ENCODE data around the gene CTCFL. TPM values are rescaled to one million over a fixed set of nuclear protein-coding genes. Genes with fewer than 3 reads are reported as not detected.
A peak's percentile ranks its signal among the peaks of the same experiment; 100 is the strongest.

The CTCFL gene
- polyA plus RNA-seq, 3 donors from 2014 or later: not detected

DNA sequence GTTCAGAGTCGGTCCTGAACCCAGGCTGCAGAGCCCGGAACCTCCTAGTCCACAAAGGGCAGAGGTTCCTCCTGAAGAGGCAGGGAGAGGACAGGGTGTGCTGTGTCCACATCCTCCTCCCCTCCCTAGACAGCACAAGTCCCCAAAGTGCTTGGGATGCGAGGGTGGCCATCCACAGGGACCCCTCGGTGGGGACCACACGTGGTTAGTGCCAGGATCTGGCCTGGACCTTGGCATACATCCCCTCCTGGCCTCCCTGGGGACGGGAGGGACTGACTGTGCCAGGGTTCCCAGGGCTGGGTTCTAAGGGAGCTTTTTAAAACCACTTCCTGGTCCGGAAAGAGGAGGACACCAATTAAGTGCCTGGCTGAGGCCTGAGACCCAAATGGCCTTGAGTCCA lies 63.2 kb downstream of the CTCFL start:
- DNase-seq: no peak
- H3K4me3 Mint-ChIP-seq: no peak overlapping the region
- H3K27ac Mint-ChIP-seq: peak overlapping the region in 1 of 6 donors; percentile 12
- H3K27me3 Mint-ChIP-seq (ENCODE audit: low read depth in 3 of 3): peaks cover 1 to 6% (median 3%) of the 10 kb centered on the region in 3 donors
- no peaks in the 10 kb centered on the region for H3K4me1 Mint-ChIP-seq
- H3K9me3 Mint-ChIP-seq: no peaks in the 10 kb centered on the region
- H3K36me3 Mint-ChIP-seq: no peaks in the 10 kb centered on the region

DNA sequence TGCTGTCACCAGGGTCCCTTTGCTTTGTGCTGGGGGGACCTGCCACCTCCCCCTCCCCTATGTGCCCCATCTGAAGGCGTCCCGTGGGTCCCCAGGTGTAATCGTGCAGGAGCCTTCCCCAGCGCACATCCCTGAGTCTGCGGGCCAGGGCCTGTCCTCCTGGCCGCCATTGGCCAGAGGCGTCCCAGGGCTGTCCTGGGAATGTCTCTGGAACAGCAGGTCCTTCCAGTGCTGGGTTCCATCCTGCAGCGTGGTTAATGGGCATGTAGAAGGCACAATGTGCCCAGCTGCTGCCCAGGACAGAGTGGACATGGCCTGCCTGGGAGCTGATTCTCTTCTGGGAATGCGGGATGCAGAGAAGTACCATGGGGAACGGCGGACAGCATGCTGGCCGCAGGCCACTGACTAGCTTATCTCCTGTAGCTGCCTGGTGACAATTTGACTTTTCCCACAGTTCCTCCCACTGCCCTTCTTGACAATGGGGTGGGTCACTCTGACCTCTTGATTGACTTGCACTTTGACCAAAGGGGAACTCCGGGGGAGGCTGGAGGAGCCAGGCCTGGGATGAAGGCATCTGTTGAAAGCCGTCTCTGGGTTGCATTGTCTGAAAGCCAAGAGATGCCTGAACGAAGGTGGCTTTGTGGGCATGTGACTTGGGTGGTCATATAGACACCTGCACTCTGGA lies 64.0 kb downstream of the CTCFL start:
- no peak overlapping the region for H3K27ac Mint-ChIP-seq
- no peak overlapping the region for H3K4me3 Mint-ChIP-seq
- H3K4me1 Mint-ChIP-seq: no peaks in the 10 kb centered on the region

DNA sequence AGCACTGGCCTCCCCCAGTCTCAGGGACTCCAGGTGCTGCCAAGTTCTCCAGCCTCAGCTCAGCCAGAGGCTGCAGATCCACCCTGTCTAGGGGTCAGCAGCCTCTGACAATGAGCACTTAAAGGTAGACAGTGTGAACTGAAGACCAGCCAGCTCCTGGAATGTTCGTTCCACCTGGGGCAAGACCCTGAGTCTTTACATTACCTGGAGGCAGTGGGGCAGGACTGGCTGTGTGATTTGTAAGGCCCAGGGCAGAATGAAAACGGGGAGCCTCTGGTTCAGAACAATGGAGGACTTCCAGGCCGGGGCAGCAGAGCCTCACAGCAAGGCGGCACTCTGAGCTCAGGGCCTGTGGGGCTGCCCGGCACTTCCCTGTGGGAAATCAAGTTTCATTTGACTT lies 65.0 kb downstream of the CTCFL start:
- Mint-ChIP-seq H3K4me1 (no peaks in the 10 kb centered on the region), H3K4me3 (no peak overlapping the region), H3K27ac (no peak overlapping the region), H3K36me3 (no peaks in the 10 kb centered on the region), H3K9me3 (no peaks in the 10 kb centered on the region), H3K27me3 (ENCODE audit: low read depth in 3 of 3) (peaks cover 2 to 4% (median 3%) of the 10 kb centered on the region in 3 donors)
- no peak for DNase-seq

More for the DNA sequence above, 64.0 kb downstream of the CTCFL start:
- DNase-seq: no peak
- Mint-ChIP-seq H3K9me3 (no peaks in the 10 kb centered on the region), H3K36me3 (no peaks in the 10 kb centered on the region), H3K27me3 (ENCODE audit: low read depth in 3 of 3) (peaks cover 3 to 6% (median 3%) of the 10 kb centered on the region in 3 donors)

DNA sequence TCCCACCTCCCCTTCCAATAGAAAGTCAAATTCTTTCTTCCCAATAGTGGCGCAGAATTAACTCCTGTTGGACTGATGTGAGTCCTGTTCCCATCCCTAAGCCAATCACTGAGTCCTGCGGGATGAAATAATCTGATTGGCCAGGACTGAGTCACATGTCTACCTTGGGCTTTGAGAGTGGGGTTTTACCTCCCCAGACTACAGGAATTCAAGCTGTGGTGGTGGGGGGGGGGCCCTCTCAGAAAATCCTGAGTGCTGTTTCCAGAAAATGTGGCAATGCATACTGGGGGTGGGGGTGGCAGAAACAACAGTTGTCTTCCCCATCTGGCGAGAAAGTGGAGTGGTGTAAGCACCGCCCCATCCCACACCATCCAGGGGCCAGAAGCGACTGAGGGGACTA lies 65.7 kb downstream of the CTCFL start:
- peaks cover 0 to 1% of the 10 kb centered on the region in 2 donors for H3K4me1 Mint-ChIP-seq
- no peak overlapping the region for H3K27ac Mint-ChIP-seq
- H3K4me3 Mint-ChIP-seq: no peak overlapping the region
- H3K36me3 Mint-ChIP-seq: no peaks in the 10 kb centered on the region
- no peak for DNase-seq
- H3K27me3 Mint-ChIP-seq (ENCODE audit: low read depth in 3 of 3): peaks cover 0 to 3% (median 2%) of the 10 kb centered on the region in 3 donors
- H3K9me3 Mint-ChIP-seq: no peaks in the 10 kb centered on the region

DNA sequence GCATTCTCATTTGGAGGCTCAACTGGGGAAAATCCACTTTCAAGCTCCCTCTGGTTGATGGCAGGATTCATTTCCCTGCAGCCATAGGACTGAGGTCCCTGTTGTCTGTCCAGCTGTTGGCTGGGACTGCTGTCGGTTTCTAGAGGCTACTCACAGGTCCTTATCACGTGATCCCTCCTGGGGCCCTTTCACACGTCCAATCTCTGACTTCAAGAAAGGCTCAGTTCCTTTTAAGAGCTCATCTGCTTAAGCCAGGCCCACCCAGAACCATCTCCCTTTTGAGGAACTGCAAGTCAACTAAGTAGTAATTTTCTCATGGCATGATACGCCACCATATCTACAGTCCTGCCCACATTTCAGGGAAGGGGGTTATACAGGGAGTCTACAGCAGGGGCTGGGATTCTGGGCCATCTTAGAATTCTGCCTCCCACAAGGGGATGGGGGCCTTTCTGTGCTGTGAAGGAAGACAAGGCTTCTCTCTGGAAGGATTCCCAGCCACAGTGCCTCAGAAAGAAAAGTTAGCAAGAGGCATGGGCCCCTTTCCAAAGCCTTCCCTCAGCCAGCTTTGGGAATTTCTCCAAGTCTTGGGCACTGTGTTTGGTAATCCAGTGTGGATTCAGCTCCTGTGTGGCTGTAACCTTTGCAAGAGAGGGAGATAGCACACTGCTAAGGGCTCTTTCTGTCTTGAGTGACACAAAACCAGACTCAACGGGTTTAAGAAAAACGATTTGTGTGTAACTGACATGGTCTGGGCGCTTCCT lies 66.4 kb downstream of the CTCFL start:
- Mint-ChIP-seq H3K4me3 (no peak overlapping the region), H3K9me3 (no peaks in the 10 kb centered on the region), H3K36me3 (no peaks in the 10 kb centered on the region), H3K4me1 (peaks cover 0 to 2% of the 10 kb centered on the region in 2 donors), H3K27me3 (ENCODE audit: low read depth in 3 of 3) (peaks cover 0 to 4% (median 2%) of the 10 kb centered on the region in 3 donors), H3K27ac (peak overlapping the region in 1 of 6 donors; percentile 9)
- no peak for DNase-seq

DNA sequence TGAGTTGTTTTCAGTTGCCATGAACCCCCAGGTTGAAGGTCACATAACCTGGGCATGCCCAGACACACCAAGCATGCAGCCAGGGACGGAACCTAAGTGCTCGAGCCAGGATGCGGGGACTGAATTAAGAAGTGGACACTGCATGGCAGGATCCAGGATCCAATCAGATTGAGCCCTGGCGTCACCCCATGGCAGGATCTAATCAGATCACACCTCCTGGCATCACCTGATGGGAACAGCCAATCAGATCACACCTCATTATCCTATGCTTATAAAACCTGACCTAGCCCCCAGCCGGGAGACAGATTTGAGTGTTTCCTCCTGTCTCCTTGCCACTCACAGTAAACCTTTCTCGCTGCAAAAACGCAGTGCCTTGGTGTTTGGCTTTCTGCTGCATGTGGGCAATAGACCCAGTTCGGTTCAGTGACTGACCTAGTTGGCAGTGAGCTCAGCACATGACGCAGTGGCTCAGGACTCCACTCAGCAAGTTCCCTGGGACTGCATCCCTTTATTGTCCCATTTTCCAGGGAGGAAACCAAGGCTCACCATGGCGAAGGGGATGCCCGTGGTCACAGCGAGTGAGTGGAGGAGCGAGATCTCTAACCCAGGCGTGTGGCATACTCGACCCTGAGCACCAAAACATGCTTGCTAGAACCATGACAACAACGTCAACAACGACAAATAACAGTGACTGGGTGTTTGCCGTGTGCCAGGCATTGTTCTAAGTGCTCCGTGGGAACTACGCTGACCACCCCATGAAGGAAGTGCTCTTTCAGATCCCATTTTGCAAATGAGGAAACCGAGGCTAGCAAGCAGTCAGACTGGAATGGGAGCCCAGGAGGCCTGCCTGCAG lies 67.5 kb downstream of the CTCFL start:
- Mint-ChIP-seq H3K27ac (no peak overlapping the region), H3K27me3 (ENCODE audit: low read depth in 3 of 3) (peaks cover 0 to 5% (median 2%) of the 10 kb centered on the region in 3 donors), H3K36me3 (no peaks in the 10 kb centered on the region), H3K4me3 (no peak overlapping the region), H3K9me3 (no peaks in the 10 kb centered on the region), H3K4me1 (peaks cover 6 to 8% of the 10 kb centered on the region in 2 donors)
- DNase-seq: no peak

DNA sequence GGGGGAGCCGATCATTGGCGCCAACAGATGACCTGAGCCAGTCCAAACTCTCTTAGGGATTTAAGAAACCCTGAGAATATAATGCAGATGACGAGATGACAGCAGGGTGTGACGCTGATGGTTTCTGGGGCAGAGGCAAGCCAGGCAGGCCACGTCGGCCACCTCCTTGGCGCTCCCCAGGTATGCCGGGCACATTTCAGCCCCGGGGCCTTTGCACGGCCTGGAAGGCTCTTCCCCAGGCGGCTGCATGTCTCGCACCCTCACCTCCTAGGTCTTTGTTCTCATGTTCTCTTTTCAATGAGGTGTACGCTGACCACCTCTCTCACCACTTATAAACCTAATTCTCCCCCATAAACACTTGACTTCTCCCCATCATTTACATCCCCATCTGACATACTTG lies 68.8 kb downstream of the CTCFL start:
- Mint-ChIP-seq H3K36me3 (no peaks in the 10 kb centered on the region), H3K4me1 (peaks cover 19 to 22% of the 10 kb centered on the region in 2 donors), H3K9me3 (no peaks in the 10 kb centered on the region), H3K27ac (no peak overlapping the region), H3K27me3 (ENCODE audit: low read depth in 3 of 3) (peaks cover 2 to 4% (median 2%) of the 10 kb centered on the region in 3 donors), H3K4me3 (no peak overlapping the region)
- DNase-seq: no peak

DNA sequence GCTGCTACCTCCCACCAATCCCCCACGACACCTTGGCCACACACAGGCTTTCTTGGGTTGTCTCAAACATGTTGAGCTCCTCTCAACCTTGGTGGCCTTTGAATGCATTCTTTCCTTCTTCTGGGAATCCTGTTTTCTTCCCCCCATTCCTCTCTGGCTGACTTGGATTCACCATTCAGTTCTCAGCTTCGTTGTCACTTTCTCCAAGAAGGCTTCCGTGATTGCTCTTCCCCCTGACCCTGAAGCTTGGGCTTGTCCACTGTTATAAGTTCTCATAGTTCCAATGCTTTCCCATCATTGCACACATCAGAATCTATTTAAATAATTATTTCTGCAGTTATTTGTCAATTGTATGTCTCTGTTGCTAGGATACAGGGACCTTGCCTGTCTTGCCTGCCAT lies 69.6 kb downstream of the CTCFL start:
- Mint-ChIP-seq H3K9me3 (no peaks in the 10 kb centered on the region), H3K27ac (peak overlapping the region in 2 of 6 donors; percentile 37 to 76), H3K36me3 (no peaks in the 10 kb centered on the region), H3K4me3 (no peak overlapping the region), H3K27me3 (ENCODE audit: low read depth in 3 of 3) (peaks cover 2 to 4% (median 2%) of the 10 kb centered on the region in 3 donors), H3K4me1 (peaks cover 27 to 29% of the 10 kb centered on the region in 2 donors)
- DNase-seq: no peak

DNA sequence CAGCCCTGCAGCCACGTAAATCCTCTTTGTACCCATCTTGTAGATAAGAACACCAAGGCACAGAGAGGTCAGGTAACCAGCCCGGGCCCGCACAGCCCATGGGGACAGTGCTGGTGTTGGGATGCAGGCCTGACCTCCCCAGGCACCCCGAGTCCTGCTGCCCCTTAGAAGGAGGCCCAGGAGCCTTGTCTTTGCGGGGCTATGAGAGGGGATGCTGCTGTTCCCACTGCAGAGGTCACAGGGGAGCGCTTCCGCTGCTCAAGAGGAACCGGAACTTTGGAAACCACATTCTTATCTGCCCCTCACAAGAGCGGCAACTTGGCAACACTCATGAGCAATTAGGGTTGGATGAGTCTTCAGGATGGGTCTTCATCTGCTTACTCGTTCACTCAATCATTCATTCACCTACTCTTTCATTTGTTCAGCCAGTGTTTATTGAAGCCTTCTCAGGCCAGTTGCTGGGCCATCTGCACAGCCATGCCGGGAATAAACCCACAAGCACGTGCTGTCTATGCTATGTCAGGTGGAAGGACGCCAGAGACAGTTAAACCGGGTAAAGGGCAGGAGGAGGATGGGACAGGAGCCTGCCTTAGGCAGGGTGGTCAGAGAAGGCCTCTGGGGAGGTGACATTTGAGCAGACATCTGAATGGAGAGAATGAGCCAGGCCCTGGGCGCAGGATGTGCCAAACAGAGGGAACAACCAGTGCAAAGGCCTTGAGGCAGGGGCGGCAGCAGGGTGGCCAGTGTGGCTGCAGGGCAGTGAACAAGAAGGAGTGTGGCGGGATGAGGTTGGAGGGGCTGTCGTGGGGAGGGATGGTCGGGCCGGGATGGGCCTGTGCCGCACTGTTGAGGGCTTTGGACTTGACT lies 72.9 kb downstream of the CTCFL start:
- Mint-ChIP-seq H3K27me3 (ENCODE audit: low read depth in 3 of 3) (peaks cover 2 to 4% (median 2%) of the 10 kb centered on the region in 3 donors), H3K9me3 (no peaks in the 10 kb centered on the region), H3K36me3 (no peaks in the 10 kb centered on the region), H3K27ac (peak overlapping the region; percentile 39 to 88 (median 68)), H3K4me3 (peak overlapping the region; percentile 27 to 83 (median 64)), H3K4me1 (peaks cover 42 to 44% of the 10 kb centered on the region in 2 donors)
- peak; percentile 26 to 51 (median 28) for DNase-seq

DNA sequence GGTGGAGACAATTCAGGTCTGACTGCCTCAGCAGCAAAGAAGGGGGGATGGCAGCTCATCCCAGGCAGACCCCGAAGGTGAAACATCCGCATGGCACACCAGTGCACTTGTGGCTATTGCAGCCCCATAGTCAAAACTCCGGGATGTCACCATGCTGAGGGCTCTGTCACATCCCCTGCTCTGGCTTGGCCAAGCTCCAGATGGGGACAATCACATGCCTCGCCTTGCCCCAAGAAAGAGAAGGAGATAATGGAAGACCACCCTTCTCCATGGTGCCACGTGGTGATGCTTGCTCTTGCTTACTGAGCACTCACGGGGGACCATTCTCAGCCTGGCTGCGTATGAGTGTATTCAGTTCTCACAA lies 73.5 kb downstream of the CTCFL start:
- H3K27ac Mint-ChIP-seq: peak overlapping the region; percentile 39 to 88 (median 61)
- peaks cover 42 to 44% of the 10 kb centered on the region in 2 donors for H3K4me1 Mint-ChIP-seq
- no peak for DNase-seq

DNA sequence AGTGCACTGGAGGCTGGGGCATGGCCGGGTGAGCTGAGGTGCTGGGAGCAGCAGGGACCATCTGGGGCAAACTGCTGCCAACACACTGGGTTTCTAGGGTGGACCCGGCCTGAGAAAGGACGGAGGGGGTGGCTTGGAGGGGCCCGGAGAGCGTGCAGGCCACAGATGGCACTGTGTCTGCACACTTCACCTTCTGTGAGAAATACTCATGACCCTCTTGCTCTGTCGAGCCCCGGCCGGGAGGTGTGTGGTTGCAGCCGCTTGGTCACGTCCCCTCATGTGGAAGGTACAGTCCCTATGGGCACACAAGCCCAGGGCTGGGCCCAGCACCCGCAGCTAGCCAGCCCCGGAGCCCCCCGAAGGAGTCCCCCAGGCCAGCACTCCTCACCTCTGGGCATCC lies 74.0 kb downstream of the CTCFL start:
- Mint-ChIP-seq H3K4me1 (peaks cover 42 to 44% of the 10 kb centered on the region in 2 donors), H3K27ac (peak overlapping the region; percentile 42 to 94 (median 66)), H3K4me3 (peak overlapping the region; percentile 65 to 76 (median 75)), H3K36me3 (no peaks in the 10 kb centered on the region), H3K27me3 (ENCODE audit: low read depth in 3 of 3) (peaks cover 0 to 4% (median 2%) of the 10 kb centered on the region in 3 donors), H3K9me3 (no peaks in the 10 kb centered on the region)
- DNase-seq: peak in 1 of 3 donors; percentile 14

More for the DNA sequence above, 73.5 kb downstream of the CTCFL start:
- Mint-ChIP-seq H3K27me3 (ENCODE audit: low read depth in 3 of 3) (peaks cover under 1 to 4% (median 2%) of the 10 kb centered on the region in 3 donors), H3K36me3 (no peaks in the 10 kb centered on the region), H3K9me3 (no peaks in the 10 kb centered on the region), H3K4me3 (peak overlapping the region; percentile 27 to 83 (median 64))

DNA sequence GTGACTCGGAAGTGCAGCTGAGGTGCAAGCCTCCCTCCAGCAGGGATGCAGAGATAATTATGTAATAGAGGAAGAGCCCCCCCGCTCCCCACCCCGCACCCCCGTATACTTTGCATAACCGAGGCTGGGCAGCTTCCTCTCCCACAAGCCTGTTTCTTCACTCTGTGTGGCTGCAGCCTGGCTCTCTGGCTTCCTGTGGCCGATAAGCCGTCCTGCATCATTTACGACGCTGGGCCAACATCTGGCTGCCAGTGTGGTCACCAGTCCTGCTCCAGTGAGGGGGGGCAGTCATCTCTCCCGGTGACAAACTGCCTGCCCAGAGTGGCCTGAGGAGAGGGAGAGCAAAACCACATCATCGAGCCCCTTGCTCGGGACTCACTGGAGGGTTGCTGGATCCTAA lies 74.5 kb downstream of the CTCFL start:
- Mint-ChIP-seq H3K27me3 (ENCODE audit: low read depth in 3 of 3) (peaks cover 2 to 4% (median 3%) of the 10 kb centered on the region in 3 donors), H3K27ac (peak overlapping the region; percentile 42 to 94 (median 66)), H3K36me3 (no peaks in the 10 kb centered on the region), H3K4me1 (peaks cover 42 to 44% of the 10 kb centered on the region in 2 donors), H3K9me3 (no peaks in the 10 kb centered on the region), H3K4me3 (peak overlapping the region; percentile 65 to 76 (median 75))
- DNase-seq: peak; percentile 48 to 55 (median 51)
